Pancreas (tissue), 10 donors: ENCODE data around the gene IL15RA. TPM values are rescaled to one million over a fixed set of nuclear protein-coding genes. Genes with fewer than 3 reads are reported as not detected.
A peak's percentile ranks its signal among the peaks of the same experiment; 100 is the strongest.

ENCODE experiments used
- ATAC-seq, 4 donors: fragments of 200-7000 bp; cut with Tn5 transposase; one replicate each; pipeline versions ENCODE4 v1.8.0 to v1.9.1; 2020; ENCODE audit warnings: mild to moderate bottlenecking in 4 of 4, moderate library complexity in 4 of 4
- DNase-seq, 6 donors: peaks; one replicate each; pipeline ENCODE4 v3.0.0-alpha.2; 2020
- FAIRE-seq: peaks from 2 replicates; lab custom pipeline; 2012; peaks lifted over from hg19 to GRCh38; lab: Jason Lieb, UNC
- H3K27ac ChIP-seq, 4 donors: fragments of 200-600 bp; sonication (generic); 1 replicate in 3 of 4; 2 replicates in 1 of 4; pipeline versions ENCODE4 v1.5.0 to v1.8.0; 2020
- H3K27me3 ChIP-seq, 4 donors: fragments of 200-600 bp; one replicate each; pipeline ENCODE4 v1.8.0; 2021
- H3K36me3 ChIP-seq, 3 donors: fragments of 200-600 bp; sonication (generic) in 1 of 3; one replicate each; pipeline versions ENCODE4 v1.5.0 to v1.8.0; 2020 to 2021
- H3K4me1 ChIP-seq, 3 donors: fragments of 200-600 bp; one replicate each; pipeline ENCODE4 v1.8.0; 2021
- H3K4me3 ChIP-seq, 4 donors: fragments of 200-600 bp; sonication (generic) in 2 of 4; one replicate each; pipeline versions ENCODE4 v1.5.0 to v1.8.0; 2020 to 2021
- H3K9me3 ChIP-seq, 4 donors: fragments of 200-600 bp; one replicate each; pipeline ENCODE4 v1.8.0; 2021
- WGBS, 2 donors: extraction: QIAGEN DNeasy Blood & Tissue Kit; methylation state at CpG; one replicate each; pipeline ENCODE4 v1.1.7; 2013; 5-methylcytosine and 5-hydroxymethylcytosine counted together
- intact Hi-C, 3 donors: fragments of 100-400 bp; cut with DNase I; formaldehyde crosslinking; loops; one replicate each; pipeline versions ENCODE4 v1.11.1 to v1.14.2; 2022
- polyA plus RNA-seq, 2 donors: library from polyadenylated mRNA; stranded (reverse); fragments of 200-250 nt; gene quantifications; one replicate each; pipeline ENCODE4 v1.2.3, GENCODE V29; 2013
- total RNA-seq, 6 donors: library from RNA; stranded (reverse); fragmentation: NEBNext Ultra II Directional in 4 of 6; extraction: Animal tissue kit (Norgen Biotek cat#: 25700) in 4 of 6; gene quantifications; one replicate each; pipeline versions ENCODE4 v1.2.1 to v1.2.4, GENCODE V29; 2021 to 2023
- TF ChIP-seq, protein P1 (sequence below), 4 donors: fragments of 200-600 bp; sonication (generic) in 3 of 4; IDR thresholded peaks; one replicate each; pipeline versions ENCODE4 v1.5.0 to v1.8.0; 2021; ENCODE audit warnings: antibody characterized with exemption in 4 of 4
- donor health status: healthy with polysubstance abuse.
- donor health status: DM: no; HTN: no; CAD: no; lungs with moderate emphysema.
- donor health status: DM: no; HTN: no; CAD: no.
- donor health status: control.
- donor health status: control.
- donor health status: Bipolar disorder and iron deficiency.
- donor health status: DM: yes; HTN: yes; CAD: no.
- donor health status: DM: no; HTN: no; CAD: no.
- donor health status: DM: no; HTN: no; CAD: no.
- donor health status: DM: yes; HTN: yes; CAD: no.

Gene IL15RA
- total and polyA plus RNA-seq, 8 donors, result 6.9 to 14.3 (median 11.0) TPM

DNA sequence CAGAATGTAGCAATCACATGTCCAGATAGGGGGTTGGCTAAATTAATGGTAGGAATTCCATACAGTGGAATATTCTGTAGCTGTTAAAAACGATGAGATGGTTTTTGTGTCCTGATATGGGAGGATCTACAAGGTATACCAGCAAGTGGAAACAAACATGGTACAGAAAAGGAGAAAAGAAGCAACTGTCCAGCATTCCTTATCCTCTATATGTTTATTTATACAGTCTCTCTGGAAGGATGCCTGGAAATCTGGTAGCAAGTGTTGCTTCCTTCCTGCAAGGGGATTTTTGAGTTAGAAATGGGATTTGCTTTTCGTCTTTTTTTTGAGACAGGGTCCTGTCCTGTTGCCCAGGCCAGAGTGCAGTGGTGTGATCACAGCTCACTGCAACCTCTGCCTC lies 19.3 kb downstream of the IL15RA start:
- ATAC-seq (no peak), FAIRE-seq (no peak), DNase-seq (no peak)
- no peak overlapping the region for H3K4me3 ChIP-seq
- intact Hi-C loops, result no loop called here
- H3K9me3 ChIP-seq, result no peaks in the 10 kb centered on the region
- peaks cover 0 to 22% (median 11%) of the 10 kb centered on the region in 3 donors for H3K36me3 ChIP-seq
- 68 to 84% methylated on average over 2 of the region's 2 CpGs for WGBS, 2 donors
- TF ChIP-seq, protein P1, sequence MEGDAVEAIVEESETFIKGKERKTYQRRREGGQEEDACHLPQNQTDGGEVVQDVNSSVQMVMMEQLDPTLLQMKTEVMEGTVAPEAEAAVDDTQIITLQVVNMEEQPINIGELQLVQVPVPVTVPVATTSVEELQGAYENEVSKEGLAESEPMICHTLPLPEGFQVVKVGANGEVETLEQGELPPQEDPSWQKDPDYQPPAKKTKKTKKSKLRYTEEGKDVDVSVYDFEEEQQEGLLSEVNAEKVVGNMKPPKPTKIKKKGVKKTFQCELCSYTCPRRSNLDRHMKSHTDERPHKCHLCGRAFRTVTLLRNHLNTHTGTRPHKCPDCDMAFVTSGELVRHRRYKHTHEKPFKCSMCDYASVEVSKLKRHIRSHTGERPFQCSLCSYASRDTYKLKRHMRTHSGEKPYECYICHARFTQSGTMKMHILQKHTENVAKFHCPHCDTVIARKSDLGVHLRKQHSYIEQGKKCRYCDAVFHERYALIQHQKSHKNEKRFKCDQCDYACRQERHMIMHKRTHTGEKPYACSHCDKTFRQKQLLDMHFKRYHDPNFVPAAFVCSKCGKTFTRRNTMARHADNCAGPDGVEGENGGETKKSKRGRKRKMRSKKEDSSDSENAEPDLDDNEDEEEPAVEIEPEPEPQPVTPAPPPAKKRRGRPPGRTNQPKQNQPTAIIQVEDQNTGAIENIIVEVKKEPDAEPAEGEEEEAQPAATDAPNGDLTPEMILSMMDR (IDR thresholded peaks at IDR 0.05), result no peak
- H3K27ac ChIP-seq, result no peak overlapping the region
- peaks cover 0 to 4% (median 0%) of the 10 kb centered on the region in 3 donors for H3K4me1 ChIP-seq
- no peaks in the 10 kb centered on the region for H3K27me3 ChIP-seq

DNA sequence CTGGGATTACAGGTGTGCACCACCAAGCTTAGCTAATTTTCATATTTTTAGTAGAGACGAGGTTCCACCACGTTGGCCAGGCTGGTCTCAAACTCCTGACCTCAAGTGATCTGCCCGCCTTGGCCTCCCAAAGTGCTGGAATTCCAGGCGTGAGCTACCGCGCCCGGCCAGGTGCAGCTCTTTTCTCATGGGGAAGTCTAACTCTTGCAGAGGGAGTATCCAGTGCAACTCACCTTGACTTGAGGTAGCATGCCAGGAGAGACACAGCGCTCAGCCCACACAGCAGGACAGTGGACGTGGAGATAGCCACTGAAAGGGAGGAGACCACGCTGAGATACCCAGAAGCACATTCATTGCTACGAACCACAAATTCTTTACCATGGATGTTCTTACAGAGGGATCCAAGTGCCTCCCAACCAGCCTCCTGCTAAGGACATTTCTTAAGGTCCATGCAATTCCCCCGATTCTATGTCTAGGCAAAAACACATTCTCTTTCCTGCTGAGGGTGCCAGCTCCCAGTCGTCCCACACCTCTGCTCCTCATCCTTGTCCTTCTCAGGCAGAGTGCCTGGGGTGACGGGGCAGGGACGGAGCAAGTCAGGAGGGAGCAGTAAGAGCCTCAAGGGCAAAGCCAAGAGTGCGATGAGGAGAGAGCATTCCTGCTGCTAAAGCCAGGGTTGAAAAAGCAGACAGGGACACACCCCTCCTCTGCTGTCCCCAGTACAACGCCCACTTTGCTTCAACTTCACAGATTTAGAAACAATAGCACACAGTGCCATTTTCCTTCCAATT lies 21.0 kb downstream of the IL15RA start:
- no peak for ATAC-seq

DNA sequence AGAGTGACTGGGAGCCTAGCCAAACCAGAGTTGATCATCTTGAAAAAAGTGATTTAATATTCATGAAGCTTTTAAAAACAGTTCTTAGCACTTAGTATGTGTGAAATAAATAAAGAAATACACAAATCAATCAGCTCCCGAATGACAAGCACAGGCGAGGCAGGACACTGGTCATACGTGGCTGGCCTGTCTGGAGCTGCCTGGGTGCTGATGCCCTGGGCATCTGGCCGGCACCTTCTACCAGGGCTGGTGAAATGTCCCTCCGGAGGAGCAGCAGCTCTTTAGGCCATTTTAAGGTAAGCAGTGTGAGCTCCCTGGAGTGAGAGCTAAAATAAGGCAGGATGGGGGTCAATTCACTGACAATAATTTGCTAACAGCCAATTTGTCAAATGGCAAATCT lies 23.7 kb downstream of the IL15RA start:
- H3K9me3 ChIP-seq, result no peaks in the 10 kb centered on the region
- intact Hi-C loops, result no loop called here
- H3K4me1 ChIP-seq, result peaks cover 0 to 21% (median 4%) of the 10 kb centered on the region in 3 donors
- no peaks in the 10 kb centered on the region for H3K27me3 ChIP-seq
- H3K4me3 ChIP-seq, result no peak overlapping the region
- ATAC-seq (no peak), FAIRE-seq (no peak), DNase-seq (peak in 1 of 6 donors; percentile 7)
- H3K36me3 ChIP-seq, result no peaks in the 10 kb centered on the region
- H3K27ac ChIP-seq, result no peak overlapping the region
- 86 to 90% methylated on average over 5 of the region's 5 CpGs for WGBS, 2 donors
- TF ChIP-seq, protein P1 (IDR thresholded peaks at IDR 0.05), result no peak

More for the DNA sequence above, 21.0 kb downstream of the IL15RA start:
- peaks cover 0 to 13% (median 11%) of the 10 kb centered on the region in 3 donors for H3K36me3 ChIP-seq
- DNase-seq (peak in 1 of 6 donors; percentile 28), FAIRE-seq (no peak)
- H3K27ac ChIP-seq, result no peak overlapping the region
- no peak overlapping the region for H3K4me3 ChIP-seq
- WGBS, 2 donors, result 88 to 93% methylated on average over 17 of the region's 17 CpGs
- intact Hi-C loops, result no loop called here
- no peaks in the 10 kb centered on the region for H3K9me3 ChIP-seq
- TF ChIP-seq, protein P1 (IDR thresholded peaks at IDR 0.05), result no peak
- no peaks in the 10 kb centered on the region for H3K27me3 ChIP-seq
- H3K4me1 ChIP-seq, result peaks cover 0 to 4% (median under 1%) of the 10 kb centered on the region in 3 donors

DNA sequence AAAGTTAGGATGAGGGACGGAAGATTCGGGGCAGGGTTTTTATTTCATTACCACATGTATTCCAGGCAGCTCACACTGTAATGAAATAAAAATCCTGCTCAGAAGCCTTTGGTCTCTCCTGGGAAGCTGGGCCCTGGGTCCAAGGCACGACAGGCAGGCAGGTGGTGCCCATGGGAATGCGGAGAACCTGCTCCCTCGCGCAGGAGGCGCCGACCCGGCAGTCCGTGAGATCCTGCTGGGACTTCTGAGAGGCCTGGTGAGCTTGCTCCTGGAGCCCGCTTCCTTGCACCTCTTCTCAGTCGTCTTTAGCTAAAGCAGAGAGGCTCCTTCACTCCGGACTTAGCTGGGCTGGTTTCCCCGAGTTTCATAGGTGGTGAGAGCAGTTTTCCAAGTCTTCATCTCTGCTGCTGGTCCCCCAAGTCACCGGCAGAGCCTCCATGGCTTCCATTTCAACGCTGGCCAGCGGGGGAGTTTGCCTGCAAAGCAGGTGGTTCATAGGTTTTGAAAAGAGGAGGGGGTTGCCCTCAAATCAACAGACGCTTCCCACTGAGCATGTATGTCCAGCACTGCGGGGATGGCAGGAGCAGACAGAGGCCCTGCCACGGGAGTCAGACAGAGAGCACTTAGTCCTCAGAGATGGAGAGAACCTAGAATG lies 24.5 kb downstream of the IL15RA start:
- DNase-seq (peak in 1 of 6 donors; percentile 49), FAIRE-seq (no peak), ATAC-seq (no peak)
- H3K36me3 ChIP-seq, result no peaks in the 10 kb centered on the region
- no peaks in the 10 kb centered on the region for H3K9me3 ChIP-seq
- H3K4me1 ChIP-seq, result peaks cover 0 to 21% (median 4%) of the 10 kb centered on the region in 3 donors
- peak overlapping the region in 1 of 4 donors; percentile 87 for H3K27ac ChIP-seq
- TF ChIP-seq, protein P1 (IDR thresholded peaks at IDR 0.05), result no peak
- intact Hi-C loops, result no loop called here
- H3K27me3 ChIP-seq, result no peaks in the 10 kb centered on the region
- no peak overlapping the region for H3K4me3 ChIP-seq
- WGBS, 2 donors, result 89 to 90% methylated on average over 20 of the region's 20 CpGs
